Mesenchymal stem cell (in vitro differentiated cells and primary cell): ENCODE data around the gene REV3L.

Source experiments
- DNase-seq: peaks from one replicate; pipeline ENCODE4 v3.0.0-alpha.2; 2013
- H2AFZ ChIP-seq: one replicate; pipeline ENCODE4 v1.6.1; 2013; ENCODE audit warnings: low read depth, mild to moderate bottlenecking, control low read depth, inconsistent platforms, low read length, moderate library complexity
- H2AK5ac ChIP-seq: 2 replicates; pipeline ENCODE4 v1.6.1; 2013; ENCODE audit warnings: low read length, moderate library complexity, mild to moderate bottlenecking, inconsistent platforms; ENCODE audit not compliant: severe bottlenecking
- H2BK120ac ChIP-seq: one replicate; pipeline ENCODE4 v1.6.1; 2013; ENCODE audit warnings: low read depth, mild to moderate bottlenecking, inconsistent platforms, low read length, moderate library complexity
- H2BK12ac ChIP-seq, 2 experiments: one replicate each; pipeline ENCODE4 v1.6.1; 2013; ENCODE audit warnings: inconsistent platforms in 2 of 2, low read length in 2 of 2, mild to moderate bottlenecking in 2 of 2, moderate library complexity in 2 of 2, control low read depth in 1 of 2
- H2BK15ac ChIP-seq: one replicate; pipeline ENCODE4 v1.6.1; 2013; ENCODE audit warnings: mild to moderate bottlenecking, low read depth, inconsistent platforms; ENCODE audit not compliant: poor library complexity, severe bottlenecking
- H2BK5ac ChIP-seq: 2 replicates; pipeline ENCODE4 v1.6.1; 2013; ENCODE audit warnings: low read depth, mild to moderate bottlenecking, low read length, control low read depth, inconsistent platforms; ENCODE audit not compliant: poor library complexity, severe bottlenecking
- H3K14ac ChIP-seq, 2 experiments: one replicate each; pipeline ENCODE4 v1.6.1; 2013; ENCODE audit warnings: inconsistent platforms in 2 of 2, low read length in 2 of 2, control low read depth in 1 of 2, mild to moderate bottlenecking in 1 of 2, moderate library complexity in 1 of 2
- H3K18ac ChIP-seq, 2 experiments: one replicate each; pipeline ENCODE4 v1.6.1; 2013; ENCODE audit warnings: inconsistent platforms in 2 of 2, low read length in 2 of 2, control low read depth in 1 of 2, low read depth in 1 of 2, mild to moderate bottlenecking in 1 of 2
- H3K23ac ChIP-seq, 2 experiments: one replicate each; pipeline ENCODE4 v1.6.1; 2013; ENCODE audit warnings: inconsistent platforms in 2 of 2, low read length in 2 of 2, mild to moderate bottlenecking in 2 of 2, moderate library complexity in 2 of 2, control low read depth in 1 of 2
- H3K27ac ChIP-seq: 2 replicates; pipeline ENCODE4 v1.5.1; 2013; ENCODE audit warnings: mild to moderate bottlenecking, moderate library complexity, low read length, control low read depth, inconsistent platforms; ENCODE audit not compliant: poor library complexity, severe bottlenecking
- H3K27me3 ChIP-seq, 2 experiments: 2 replicates each; pipeline versions ENCODE4 v1.6.1 to v1.7.0; 2013; ENCODE audit warnings: low read length in 2 of 2, mild to moderate bottlenecking in 2 of 2, moderate library complexity in 2 of 2, control low read depth in 1 of 2, inconsistent platforms in 1 of 2; ENCODE audit not compliant: control insufficient read depth in 1 of 2, insufficient read depth in 1 of 2
- H3K36me3 ChIP-seq, 2 experiments: 2 replicates each; pipeline versions ENCODE4 v1.6.1 to v1.7.0; 2013; ENCODE audit warnings: low read length in 2 of 2, control low read depth in 1 of 2, inconsistent platforms in 1 of 2, low read depth in 1 of 2, mild to moderate bottlenecking in 1 of 2; ENCODE audit not compliant: insufficient read depth in 2 of 2, control insufficient read depth in 1 of 2
- H3K4ac ChIP-seq, 2 experiments: one replicate each; pipeline ENCODE4 v1.6.1; 2013; ENCODE audit warnings: inconsistent platforms in 2 of 2, low read length in 2 of 2, mild to moderate bottlenecking in 2 of 2, moderate library complexity in 2 of 2, control low read depth in 1 of 2, low read depth in 1 of 2
- H3K4me1 ChIP-seq: 2 replicates; pipeline ENCODE4 v1.6.1; 2013; ENCODE audit warnings: low read depth, low read length, control low read depth; ENCODE audit not compliant: control insufficient read depth, insufficient read depth
- H3K4me2 ChIP-seq: 2 replicates; pipeline ENCODE4 v1.6.1; 2013; ENCODE audit warnings: low read length, mild to moderate bottlenecking, inconsistent platforms; ENCODE audit not compliant: poor library complexity, severe bottlenecking
- H3K4me3 ChIP-seq, 2 experiments: 2 replicates each; pipeline versions ENCODE4 v1.5.1 to v1.7.0; 2013; ENCODE audit warnings: low read length in 2 of 2, mild to moderate bottlenecking in 2 of 2, control low read depth in 1 of 2, low read depth in 1 of 2; ENCODE audit not compliant: insufficient read depth in 1 of 2
- H3K79me1 ChIP-seq: replicated peaks from 2 replicates; pipeline ENCODE4 v1.6.1; 2013; ENCODE audit warnings: mild to moderate bottlenecking, control low read depth, low read length, inconsistent platforms; ENCODE audit not compliant: poor library complexity, severe bottlenecking
- H3K9ac ChIP-seq: 2 replicates; pipeline ENCODE4 v1.7.0; 2013; ENCODE audit warnings: mild to moderate bottlenecking, low read length, moderate library complexity
- H3K9me3 ChIP-seq: 2 replicates; pipeline ENCODE4 v1.7.0; 2013; ENCODE audit warnings: mild to moderate bottlenecking, low read length; ENCODE audit not compliant: control insufficient read depth
- H4K8ac ChIP-seq: one replicate; pipeline ENCODE4 v1.6.1; 2013; ENCODE audit warnings: inconsistent platforms, mild to moderate bottlenecking, low read length, moderate library complexity
- H4K91ac ChIP-seq: one replicate; pipeline ENCODE4 v1.6.1; 2013; ENCODE audit warnings: mild to moderate bottlenecking, low read length, inconsistent platforms
- WGBS: methylation state at CpG from one replicate; pipeline ENCODE4 v1.1.7; 2013; ENCODE audit warnings: mixed read lengths; 5-methylcytosine and 5-hydroxymethylcytosine counted together

REV3L gene

DNA sequence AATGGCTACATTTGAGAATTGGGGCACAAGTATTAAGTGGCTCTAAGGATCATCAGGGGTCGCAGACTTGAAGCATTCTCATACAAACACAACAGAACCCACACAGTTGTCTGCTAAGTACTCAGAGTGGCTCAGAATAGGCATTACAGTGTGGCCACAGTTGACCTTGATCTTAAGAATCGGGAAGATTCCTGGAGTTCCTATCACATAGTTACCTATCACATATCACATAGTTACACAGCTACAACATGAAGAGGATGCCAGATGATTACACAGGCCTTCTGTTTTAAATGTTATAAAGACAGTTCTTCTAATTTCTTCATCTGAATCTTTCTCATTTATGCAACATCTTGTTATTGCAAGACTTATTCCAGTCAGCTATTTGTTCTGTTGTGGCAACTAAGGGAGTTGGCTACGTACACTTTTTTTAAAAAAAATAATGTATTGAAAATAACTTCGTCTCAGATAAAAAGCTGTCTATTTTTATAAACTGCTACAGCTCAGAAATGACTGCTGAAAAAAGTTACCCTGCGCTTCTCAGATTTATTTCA, 129.0 kb downstream of the REV3L start:
- no peak overlapping the region for H2BK15ac ChIP-seq
- peaks cover 2% of the 10 kb centered on the region for H3K4me1 ChIP-seq
- H2BK12ac ChIP-seq, result no peak overlapping the region
- H3K23ac ChIP-seq, result no peak overlapping the region
- no peak overlapping the region for H3K14ac ChIP-seq
- H3K4me2 ChIP-seq, result no peak overlapping the region
- H3K4me3 ChIP-seq, result no peak overlapping the region
- H3K9ac ChIP-seq, result no peak overlapping the region
- H2BK120ac ChIP-seq, result no peak overlapping the region
- no peak overlapping the region for H2AK5ac ChIP-seq
- H3K79me1 ChIP-seq, result peaks cover 3% of the 10 kb centered on the region
- no peaks in the 10 kb centered on the region for H3K27me3 ChIP-seq
- H3K9me3 ChIP-seq, result no peaks in the 10 kb centered on the region
- H3K36me3 ChIP-seq, result peaks cover 3 to 95% of the 10 kb centered on the region in 2 experiments
- no peak overlapping the region for H2AFZ ChIP-seq
- H3K27ac ChIP-seq, result no peak overlapping the region
- WGBS, result 90% methylated on average over 2 of the region's 5 CpGs
- H3K4ac ChIP-seq, result no peak overlapping the region
- DNase-seq, result no peak
- no peak overlapping the region for H2BK5ac ChIP-seq
- H4K8ac ChIP-seq, result no peak overlapping the region
- H3K18ac ChIP-seq, result no peak overlapping the region
- H4K91ac ChIP-seq, result no peak overlapping the region

DNA sequence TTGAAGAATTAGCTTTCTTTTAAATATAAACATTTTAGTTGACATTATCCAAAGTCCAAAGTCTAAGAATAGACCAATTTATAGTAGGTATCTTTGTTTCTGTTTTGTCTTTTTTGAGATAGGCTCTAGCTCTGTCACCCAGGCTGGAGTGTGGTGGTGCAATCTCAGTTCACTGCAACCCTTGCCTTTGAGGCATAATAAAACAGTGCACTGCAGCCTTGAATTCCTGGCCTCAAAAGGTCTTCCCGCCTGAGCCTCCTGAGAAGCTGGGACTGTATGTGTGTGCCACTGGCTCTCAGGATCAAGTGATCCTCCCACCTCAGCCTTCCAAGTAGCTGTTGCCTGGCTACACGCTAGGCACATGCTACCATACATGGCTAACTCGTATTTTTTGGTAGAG, 135.4 kb downstream of the REV3L start:
- H3K4me3 ChIP-seq, result no peak overlapping the region
- no peak overlapping the region for H2BK120ac ChIP-seq
- H3K36me3 ChIP-seq, result peaks cover 11 to 98% of the 10 kb centered on the region in 2 experiments
- H2BK12ac ChIP-seq, result no peak overlapping the region
- no peak overlapping the region for H3K9ac ChIP-seq
- no peak overlapping the region for H3K18ac ChIP-seq
- DNase-seq, result no peak
- H4K8ac ChIP-seq, result no peak overlapping the region
- H3K4me1 ChIP-seq, result no peaks in the 10 kb centered on the region
- no peak overlapping the region for H2AFZ ChIP-seq
- no peak overlapping the region for H3K27ac ChIP-seq
- no peak overlapping the region for H2BK15ac ChIP-seq
- WGBS, result 98% methylated on average over 3 of the region's 3 CpGs
- no peak overlapping the region for H4K91ac ChIP-seq
- no peak overlapping the region for H3K23ac ChIP-seq
- no peak overlapping the region for H2AK5ac ChIP-seq
- peaks cover 4% of the 10 kb centered on the region for H3K79me1 ChIP-seq
- no peak overlapping the region for H3K4ac ChIP-seq
- H3K27me3 ChIP-seq, result no peaks in the 10 kb centered on the region
- no peak overlapping the region for H2BK5ac ChIP-seq
- H3K4me2 ChIP-seq, result no peak overlapping the region
- H3K9me3 ChIP-seq, result no peaks in the 10 kb centered on the region
- H3K14ac ChIP-seq, result no peak overlapping the region

GRCh38 chr6:111342913-111343312, 140.1 kb downstream of the REV3L start:
- Histone ChIP-seq H3K27me3 (no peaks in the 10 kb centered on the region), H3K4me3 (no peak overlapping the region), H3K9me3 (no peaks in the 10 kb centered on the region), H3K18ac (no peak overlapping the region), H2AFZ (no peak overlapping the region), H3K4me2 (no peak overlapping the region), H4K91ac (no peak overlapping the region), H3K4me1 (no peaks in the 10 kb centered on the region), H2AK5ac (no peak overlapping the region), H3K36me3 (peaks cover 14 to 93% of the 10 kb centered on the region in 2 experiments), H2BK120ac (no peak overlapping the region), H3K79me1 (peaks cover 8% of the 10 kb centered on the region), H3K9ac (no peak overlapping the region), H3K27ac (no peak overlapping the region), H3K23ac (no peak overlapping the region), H2BK5ac (no peak overlapping the region), H4K8ac (no peak overlapping the region), H3K4ac (no peak overlapping the region), H3K14ac (no peak overlapping the region), H2BK15ac (no peak overlapping the region), H2BK12ac (no peak overlapping the region)
- DNase-seq, result no peak
- no CpG with 5 or more reads among the region's 1 CpG for WGBS

DNA sequence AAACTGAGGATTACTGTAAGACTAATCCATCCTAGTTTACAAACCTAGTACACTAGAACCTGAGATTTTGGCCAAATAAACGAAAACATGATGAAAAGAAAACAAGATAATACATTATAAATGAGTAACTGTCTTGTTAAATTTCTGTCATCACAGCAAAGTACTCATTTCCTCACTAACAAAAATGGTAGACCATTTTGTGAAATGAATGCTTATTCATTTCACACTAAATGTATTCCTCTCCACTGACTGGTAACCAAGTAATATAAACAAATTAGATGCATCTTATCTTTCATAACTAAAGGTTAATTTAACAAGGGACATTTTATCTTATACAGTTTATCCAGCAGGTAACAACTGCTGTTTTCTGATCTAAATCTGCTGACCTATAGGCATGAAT, 143.7 kb downstream of the REV3L start:
- H3K27me3 ChIP-seq, result no peaks in the 10 kb centered on the region
- no peak overlapping the region for H3K23ac ChIP-seq
- no peak overlapping the region for H3K9ac ChIP-seq
- no peak overlapping the region for H3K27ac ChIP-seq
- WGBS, result no CpG with 5 or more reads among the region's 1 CpG
- H3K9me3 ChIP-seq, result no peaks in the 10 kb centered on the region
- peaks cover 10 to 94% of the 10 kb centered on the region in 2 experiments for H3K36me3 ChIP-seq
- H3K4me1 ChIP-seq, result no peaks in the 10 kb centered on the region
- no peak overlapping the region for H2AK5ac ChIP-seq
- H2BK12ac ChIP-seq, result no peak overlapping the region
- peaks cover 6% of the 10 kb centered on the region for H3K79me1 ChIP-seq
- H3K4me2 ChIP-seq, result no peak overlapping the region
- no peak overlapping the region for H2BK120ac ChIP-seq
- no peak overlapping the region for H2BK5ac ChIP-seq
- H2BK15ac ChIP-seq, result no peak overlapping the region
- H3K4me3 ChIP-seq, result no peak overlapping the region
- no peak for DNase-seq
- H4K91ac ChIP-seq, result no peak overlapping the region
- no peak overlapping the region for H4K8ac ChIP-seq
- H3K18ac ChIP-seq, result no peak overlapping the region
- H2AFZ ChIP-seq, result no peak overlapping the region
- no peak overlapping the region for H3K4ac ChIP-seq
- no peak overlapping the region for H3K14ac ChIP-seq
